ENCODE measurements around the gene PRDX3. TPM values are rescaled to one million over a fixed set of nuclear protein-coding genes. Genes with fewer than 3 reads are reported as not detected.
"Not testable (repeated sequence)": the region's sequence is repeated elsewhere in the genome, so short reads cannot be mapped to it uniquely, and the experiment has no call there.

PRDX3 gene
- polyA plus RNA-seq, 12 donors: 68.4 to 171 (median 159) TPM; not detected in 1

DNA sequence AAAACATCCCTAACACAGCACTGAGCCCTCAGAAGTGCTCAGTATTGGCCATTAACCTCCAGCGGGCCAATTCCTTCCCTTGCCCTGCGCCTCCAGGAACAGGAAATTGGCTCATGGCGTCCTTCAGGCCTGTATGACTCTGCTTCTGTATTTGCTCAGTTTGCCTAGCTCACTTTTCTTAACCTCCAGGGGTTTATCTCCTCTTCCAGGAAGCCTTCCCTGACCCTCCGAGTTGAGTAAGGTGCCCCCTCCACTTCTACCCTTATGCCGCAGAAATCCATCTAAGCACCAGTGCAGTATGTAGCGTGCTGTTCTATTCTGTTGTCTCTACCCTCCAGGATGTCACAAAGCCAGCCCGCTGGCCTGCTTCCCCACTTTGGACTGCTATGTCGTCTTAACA lies 12.0 kb downstream of the PRDX3 start:
- no peak for DNase-seq

DNA sequence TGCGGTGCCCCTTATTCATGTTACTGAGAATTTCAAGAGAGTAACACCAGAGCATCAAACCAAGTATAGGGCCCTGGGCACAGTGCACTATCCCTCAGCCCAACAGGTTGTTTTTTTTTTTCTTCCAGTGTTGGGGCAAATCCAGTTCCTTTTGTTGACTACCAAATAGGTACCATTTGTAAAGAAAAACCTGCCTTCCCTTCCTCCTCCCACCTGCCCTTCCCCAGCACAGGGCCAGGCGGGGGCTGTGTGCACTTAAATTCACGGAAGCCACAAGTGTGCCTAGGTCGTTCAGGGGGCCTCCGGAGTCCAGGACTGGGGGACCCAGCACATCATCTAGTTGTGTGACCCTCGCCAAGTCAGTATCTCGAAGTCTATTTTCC lies 12.5 kb downstream of the PRDX3 start:
- DNase-seq: no peak

DNA sequence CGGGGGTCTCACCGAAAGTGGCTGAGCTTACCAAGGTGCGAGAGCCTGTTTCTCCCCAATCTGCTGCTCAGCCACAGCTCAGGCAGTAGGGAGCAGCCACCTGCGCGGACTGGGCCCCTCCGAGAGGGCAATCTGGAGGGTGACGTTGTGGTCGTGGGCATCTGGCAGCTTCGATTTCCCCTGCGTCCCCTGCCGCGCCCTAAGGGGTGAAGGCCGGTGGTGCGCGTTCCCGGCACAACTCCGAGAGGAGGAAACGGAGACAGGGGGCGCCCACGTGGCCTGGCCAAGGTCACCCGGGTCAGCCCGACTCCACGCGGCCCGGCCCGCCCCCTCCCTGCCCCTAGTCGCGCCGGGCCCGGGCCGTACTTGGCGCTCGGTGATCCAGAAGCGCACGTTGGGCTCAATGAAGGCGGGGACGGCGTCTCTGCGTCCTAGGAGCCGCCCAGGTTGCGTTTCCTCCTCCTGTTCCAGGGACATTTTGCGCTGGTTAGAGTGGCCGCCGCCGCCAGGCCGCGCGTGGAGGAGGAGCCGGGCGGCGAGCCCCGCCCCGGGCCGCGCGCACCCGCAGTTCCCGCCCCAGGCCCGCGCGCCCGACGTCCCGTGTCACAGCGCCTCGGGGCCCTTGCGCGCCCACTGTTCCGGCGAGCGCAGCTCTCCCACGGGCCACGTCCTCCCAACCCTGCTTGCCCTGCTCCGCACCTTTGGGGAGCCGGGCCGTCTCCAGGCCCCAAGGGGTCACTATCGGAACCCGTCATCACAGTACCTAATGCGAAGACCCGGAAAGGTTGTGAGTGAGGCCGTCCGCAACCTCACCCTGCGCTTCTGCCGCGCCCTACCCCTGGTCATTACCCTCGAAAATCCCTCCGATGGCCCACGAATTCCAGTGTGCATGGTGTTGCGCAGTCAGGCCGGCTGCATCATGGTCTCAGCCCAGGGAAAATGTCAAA lies 13.2 kb downstream of the PRDX3 start, which contains the start of gene SFXN4:
Gene SFXN4, minus strand, starts transcription at position 544 of the 947 bp plus-strand sequence. Its CDS starts 67 bp downstream, at position 477.
- peak; percentile 74 for DNase-seq

DNA sequence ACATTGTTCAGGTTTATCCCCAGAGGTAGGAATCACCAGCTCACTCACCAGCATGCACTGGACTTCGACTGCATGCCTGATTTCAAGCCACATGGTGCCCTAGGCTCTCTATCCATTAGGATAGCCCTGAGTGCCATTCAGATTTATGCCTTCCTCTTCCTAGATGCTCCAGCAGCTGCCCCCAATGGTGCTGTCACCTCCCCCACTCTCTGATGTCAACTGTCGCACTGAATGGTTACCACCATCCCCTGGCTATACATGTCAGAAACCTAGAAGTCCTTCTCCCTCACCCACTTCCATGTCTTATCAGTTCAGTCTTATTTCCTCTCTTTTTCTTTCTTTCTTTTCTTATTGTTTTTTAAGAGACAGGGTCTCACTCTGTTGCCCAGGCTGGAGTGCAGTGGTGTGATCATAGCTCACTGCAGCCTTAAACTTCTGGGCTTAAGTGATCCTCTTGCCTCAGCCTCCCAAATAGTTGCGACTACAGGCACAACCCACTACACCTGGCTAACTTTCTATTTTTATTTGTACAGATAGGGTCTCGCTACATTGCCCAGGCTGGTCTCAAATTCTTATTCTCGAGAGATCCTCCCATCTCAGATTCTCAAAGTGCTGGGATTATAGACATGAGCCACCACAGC lies 16.0 kb downstream of the PRDX3 start:
- no peak for DNase-seq

DNA sequence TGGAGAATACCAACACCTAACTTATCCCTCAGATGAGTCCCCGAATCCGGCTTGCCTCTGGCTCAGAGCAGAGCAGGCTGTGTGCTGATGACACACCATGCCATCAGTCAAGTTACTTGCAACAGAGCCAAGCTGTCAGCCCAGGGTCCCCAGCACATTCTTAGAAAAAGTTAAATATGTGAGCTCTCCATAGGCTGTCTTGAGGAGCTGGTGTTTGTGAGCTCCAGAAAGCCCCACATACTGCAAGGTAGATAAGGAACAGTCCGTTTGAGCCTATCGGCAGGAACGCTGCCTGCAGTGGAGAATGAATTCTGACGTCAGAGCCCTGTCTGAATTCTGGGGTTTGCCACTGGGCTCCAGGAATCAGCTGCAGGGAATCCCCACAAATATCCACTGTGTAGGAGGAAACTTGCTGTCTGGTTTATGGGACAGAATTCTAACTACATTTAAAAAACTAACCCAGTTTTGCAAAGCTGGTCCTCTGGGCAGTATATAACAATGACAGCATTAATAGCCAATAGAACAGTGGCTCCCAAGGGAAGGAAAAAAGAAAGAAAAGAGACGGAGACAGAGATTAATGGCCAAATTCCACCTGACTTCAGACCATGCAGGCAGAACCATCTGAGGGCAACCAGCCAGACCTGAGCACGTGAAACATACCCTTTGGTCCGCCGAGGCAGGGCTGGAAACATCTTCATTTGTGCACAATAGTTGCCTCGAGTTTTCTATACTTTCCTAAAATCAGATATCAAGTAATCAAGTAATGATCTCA lies 16.7 kb downstream of the PRDX3 start:
- no peak for DNase-seq

DNA sequence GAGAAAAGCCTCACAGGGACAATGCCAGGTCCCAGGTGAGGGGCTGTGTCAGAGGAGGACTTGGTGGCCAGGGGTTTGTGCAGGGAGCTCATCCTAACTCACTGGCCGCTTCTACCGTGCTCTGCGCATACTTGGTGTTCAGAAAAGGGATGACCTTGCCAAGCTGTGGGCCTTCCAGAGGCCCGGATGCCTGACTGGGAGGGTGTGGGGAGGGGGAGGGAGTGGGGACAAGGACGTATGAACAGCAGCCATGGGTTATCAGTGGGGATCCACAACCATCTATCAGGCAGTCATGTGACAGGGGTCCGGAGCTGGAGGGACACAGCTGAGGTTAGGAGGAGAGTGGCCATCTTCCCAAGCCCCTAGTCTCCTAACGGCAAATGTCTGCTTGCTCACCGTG lies 19.3 kb downstream of the PRDX3 start:
- no peak for DNase-seq

DNA sequence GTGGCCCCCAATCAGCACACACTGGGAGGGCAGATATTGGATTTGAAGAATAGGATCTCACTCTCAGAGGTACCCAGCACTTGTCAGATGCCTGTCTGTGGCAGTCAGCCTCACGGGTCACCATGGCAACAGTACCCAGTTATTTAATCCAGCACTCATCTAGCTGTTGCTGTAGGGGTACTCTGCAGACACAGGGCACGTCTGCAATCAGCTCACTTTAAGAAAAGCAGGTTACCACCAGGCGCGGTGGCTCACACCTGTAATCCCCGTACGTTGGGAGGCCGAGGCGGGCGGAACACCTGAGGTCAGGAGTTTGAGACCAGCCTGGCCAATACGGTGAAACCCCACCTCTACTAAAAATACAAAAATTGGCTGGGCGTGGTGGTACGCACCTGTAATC lies 25.0 kb downstream of the PRDX3 start:
- DNase-seq: no peak

DNA sequence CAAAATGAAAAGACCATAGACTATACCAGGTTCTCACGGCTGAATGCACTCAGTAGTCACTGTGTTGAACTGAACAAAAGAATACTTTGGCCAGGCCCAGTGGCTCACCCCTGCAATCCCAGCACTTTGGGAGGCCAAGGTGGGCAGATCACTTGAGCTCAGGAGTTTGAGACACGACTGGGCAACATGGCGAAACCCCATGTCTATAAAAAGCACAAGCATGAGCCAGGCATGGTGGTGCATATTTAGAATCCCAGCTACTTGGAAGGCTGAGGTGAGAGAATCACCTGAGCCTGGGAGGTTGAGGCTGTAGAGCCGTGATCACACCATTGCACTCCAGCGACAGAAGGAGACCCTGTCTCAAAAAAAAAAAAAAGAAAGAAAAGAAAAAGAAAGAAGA lies 25.6 kb downstream of the PRDX3 start:
- no peak for DNase-seq

DNA sequence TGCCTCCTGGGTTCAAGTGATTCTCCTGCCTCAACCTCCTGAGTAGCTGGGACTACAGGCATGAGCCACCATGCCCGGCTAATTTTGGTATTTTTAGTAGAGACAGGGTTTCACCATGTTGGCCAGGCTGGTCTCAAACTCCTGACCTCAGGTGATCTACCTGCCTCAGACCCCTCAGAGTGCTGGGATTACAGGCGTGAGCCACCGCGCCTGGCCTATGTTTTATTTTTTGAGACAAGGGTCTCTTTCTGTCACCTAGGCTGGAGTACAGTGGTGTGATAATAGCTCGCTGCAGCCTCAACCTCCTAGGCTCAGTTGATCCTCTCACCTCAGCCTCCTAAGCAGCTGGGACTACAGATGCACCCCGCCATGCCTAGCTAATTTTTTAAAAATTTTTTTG lies 27.0 kb downstream of the PRDX3 start:
- not testable (repeated sequence) for DNase-seq

DNA sequence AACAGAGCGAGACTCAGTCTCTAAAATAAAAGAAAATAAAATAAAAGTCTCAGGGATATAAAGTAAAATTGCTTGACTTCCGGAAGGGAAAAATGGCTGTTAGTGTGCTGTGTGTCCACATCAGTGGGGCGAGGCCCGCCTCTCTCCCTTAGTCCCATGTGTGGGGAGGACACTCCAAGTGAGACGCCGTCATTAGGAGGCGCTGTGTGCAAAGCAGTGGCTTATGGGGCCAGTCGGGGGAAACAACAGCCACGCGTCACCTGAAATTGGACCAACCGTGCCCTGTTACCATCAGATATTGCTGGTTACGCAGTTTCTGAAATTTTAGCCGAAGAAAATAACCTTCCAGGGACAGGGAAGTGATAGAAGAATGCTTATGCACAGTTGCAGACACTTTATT lies 28.9 kb downstream of the PRDX3 start:
- no peak for DNase-seq

DNA sequence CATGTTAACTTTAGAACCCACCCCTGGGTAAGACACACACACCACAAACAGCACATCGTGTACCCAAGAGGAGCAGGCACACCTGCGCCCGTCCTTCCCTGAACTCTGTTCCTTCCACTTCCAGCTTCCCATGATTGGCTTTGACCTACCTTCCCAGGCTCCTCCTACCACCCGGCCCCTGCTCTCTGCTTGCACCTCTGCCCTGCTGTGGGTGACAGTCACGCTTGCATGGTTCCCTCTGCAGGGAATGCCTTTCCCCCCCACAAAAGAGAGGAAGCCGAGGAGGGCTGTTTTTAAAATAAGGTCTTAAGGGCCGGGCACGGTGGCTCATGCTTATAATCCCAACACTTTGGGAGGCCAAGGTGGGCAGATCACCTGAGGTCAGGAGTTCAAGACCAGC lies 29.5 kb downstream of the PRDX3 start:
- no peak for DNase-seq

DNA sequence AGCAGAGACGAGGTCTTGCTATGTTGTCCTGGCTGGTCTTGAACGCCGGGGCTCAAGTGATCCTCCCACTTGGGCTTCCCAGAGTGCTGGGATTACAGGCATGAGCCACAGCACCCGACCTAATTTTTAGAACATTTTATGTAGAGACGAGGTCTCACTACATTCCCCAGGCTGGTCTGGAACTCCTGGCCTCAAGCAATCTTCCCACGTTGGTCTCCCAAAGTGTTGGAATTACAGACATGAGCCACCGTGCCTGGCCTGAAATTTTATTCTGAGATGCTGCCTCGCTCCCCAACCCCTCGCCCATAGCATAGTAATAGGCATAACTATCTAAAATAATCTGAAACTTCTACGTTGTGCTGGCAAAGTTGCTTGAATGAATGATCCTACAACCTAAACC lies 35.0 kb downstream of the PRDX3 start:
- DNase-seq: no peak

DNA sequence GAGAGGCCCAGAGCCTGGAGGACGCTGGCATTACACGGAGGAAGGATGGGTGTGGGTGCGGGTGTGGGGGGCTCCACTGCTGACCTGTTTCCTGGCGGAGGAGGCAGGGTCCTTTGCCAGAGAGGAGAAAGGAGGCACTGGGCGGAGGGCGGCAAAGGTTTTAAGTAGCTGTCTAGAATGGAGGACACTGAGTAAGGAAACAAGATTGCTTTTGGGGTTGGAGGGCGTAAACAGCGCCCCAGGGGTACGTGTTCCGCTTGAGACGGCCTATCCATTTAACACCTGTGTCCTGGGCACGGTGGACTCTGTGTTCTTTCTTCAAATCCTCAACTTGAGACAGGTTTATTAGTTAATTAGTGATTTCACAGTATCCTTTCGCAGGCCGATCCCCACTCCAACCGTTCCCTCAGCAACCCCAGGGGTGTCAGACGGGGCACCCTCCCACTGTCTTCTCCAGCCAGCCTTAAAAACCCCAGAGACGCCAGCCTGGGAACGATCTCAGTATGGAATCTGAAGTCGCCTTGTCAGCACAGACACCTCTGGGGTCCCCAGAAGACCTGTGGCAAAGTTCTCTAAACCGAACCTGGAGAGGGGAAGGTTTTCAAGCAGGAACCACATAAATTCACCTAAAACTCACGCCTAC lies 37.9 kb downstream of the PRDX3 start:
- DNase-seq: no peak

DNA sequence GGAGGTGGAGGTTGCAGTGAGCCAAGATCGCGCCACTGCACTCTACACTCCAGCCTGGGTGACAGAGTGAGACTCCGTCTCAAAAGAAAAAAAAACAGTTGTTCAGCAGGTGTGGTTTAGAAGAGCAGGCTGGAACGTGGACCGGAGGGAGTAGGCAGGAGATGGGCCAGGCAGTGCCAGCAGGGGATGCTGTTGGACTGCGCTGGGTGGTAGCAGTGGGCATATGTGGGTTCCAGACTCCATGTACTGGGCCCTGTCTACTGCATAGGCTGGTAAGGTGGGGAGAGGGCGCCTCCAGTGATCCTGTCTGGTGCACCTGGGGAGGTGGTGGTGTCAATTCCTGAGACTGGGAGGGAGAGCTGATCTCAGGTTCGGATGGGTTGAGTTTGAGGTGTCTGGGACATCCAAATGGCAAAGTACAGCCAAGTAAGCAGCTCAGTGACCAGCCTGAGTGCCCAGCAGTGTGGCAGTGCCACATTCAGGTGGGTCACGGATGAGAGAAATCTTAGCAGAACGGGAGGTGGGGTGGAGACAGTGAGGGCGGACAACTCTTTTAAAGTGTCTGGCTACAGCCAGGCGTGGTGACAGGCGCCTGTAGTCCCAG lies 39.0 kb downstream of the PRDX3 start:
- no peak for DNase-seq

DNA sequence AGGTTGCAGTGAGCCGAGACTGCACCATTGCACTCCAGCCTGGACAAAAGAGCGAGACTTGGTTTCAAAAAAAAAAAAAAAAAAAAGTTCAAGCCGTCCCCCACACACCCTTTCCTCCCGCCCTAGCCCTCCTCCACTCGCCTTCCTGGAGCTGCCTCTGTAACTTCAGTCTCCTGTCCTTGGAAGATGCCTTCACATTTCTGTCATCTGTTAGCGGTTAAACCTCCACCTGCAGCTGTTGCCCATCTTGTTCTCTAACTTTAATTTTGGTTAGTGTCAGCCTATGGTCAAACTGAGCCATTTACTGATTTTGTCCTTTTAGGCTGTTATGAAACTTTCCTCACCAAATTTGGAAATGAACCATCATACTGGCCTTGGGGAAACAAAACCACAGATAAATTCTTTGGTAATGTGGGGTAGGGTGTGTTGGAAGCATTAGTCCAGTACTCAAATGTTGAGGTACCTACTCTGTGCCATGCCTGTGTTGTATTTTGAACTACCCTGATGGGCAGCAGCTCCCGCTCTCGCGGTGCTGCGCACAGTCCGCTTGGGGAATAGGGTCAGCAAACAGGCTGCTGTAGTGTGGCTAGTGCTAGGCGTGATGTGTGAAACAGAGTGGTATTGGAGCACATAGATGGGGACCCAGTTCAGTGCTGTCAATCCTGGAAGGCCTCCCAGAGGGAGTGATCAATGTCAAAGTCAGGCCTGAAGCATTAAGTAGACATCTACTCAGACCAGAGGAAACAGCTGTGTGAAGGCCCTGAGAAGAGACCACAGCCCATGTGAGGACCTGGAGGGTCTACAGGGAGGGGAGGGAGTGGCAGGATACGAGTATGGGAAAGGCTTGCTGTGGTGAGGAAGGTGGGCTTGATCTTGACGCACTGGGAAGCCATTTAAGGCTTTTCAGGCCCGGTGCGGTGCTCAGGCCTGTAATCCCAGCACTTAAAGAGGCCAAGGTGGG lies 40.0 kb downstream of the PRDX3 start:
- no peak for DNase-seq

DNA sequence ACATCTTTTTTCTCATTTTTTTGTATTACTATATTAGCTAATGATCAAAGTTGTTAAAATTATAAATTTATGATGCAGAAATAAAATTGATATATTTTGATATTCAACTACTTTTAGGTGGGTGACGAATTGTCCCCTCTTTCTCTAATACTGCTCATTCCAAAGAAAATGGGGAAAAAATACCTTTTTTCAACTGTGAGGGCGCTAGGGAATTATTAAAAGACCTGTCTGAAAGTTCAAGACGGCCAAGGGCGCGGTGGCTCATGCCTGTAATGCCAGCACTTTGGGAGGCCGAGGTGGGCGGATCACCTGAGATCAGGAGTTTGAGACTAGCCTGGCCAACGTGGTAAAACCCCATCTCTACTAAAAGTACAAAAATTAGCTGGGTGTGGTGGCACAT lies 40.7 kb downstream of the PRDX3 start:
- DNase-seq: not testable (repeated sequence)

DNA sequence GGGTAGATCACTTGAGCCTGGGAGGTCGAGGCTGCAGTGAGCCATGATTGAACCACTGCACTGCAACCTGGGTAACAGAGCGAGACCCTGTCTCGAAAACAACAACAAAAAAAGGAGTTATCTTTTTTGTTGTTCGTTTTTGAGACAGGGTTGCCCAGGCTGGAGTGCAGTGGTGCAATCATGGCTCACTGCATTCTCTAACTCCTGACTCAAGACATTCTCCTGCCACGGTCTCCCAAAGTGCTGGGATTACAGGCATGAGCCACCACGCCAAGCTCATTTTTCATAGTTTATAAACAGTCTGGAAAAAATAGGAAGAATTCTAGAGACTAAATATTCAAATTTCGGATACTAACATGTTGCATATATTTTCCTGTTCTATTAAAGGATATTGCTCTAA lies 42.5 kb downstream of the PRDX3 start:
- no peak for DNase-seq

DNA sequence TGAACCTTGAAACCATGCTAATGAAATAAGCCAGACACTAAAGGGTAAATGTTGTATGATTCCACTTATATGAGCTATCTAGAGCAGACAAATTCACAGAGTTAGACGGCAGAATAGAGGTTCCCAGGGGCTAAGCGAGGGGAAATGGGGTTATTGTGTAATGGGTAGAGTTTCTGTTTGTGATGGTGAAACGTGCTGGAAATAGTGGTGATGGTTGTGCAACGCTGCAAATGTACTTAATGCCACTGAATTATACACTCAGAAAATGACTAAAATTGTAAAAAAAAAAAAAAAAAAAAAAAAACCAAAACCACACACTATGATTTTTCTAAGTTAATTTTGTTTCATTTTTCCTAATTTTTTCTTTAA lies 43.1 kb downstream of the PRDX3 start:
- DNase-seq: no peak

DNA sequence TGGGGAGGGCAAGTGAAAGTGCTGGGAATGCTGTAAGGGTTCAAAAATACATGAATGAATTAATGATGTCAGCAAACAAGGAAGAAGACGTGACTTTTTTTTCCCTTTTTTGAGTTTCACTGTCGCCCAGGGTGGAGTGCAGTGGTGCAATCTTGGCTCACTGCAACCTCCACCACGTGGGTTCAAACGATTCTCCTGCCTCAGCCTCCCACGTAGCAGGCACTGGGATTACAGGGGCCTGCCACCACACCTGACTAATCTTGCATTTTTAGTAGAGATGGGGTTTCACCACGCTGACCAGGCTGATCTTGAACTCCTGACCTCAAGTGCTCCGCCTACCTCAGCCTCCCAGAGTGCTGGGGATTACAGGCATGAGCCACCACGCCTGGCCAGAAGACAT lies 44.7 kb downstream of the PRDX3 start:
- no peak for DNase-seq

Measured in muscle of arm (tissue), 12 donors.